OCI-LY7 (cell line): Measurements from ENCODE around the gene VIL1. TPM values are rescaled to one million over a fixed set of nuclear protein-coding genes. Genes with fewer than 3 reads are reported as not detected.

ENCODE experiments used
- BruUV-seq: library from RNA; stranded (reverse); fragments of 400-500 nt; replicated peaks from 2 replicates; lab custom pipeline; 2021; lab: Mats Ljungman, UMichigan
- CTCF ChIA-PET: fragments of 300-600 bp; sonication (Branson Sonifier 250); formaldehyde crosslinking; loops from one replicate; lab custom pipeline; 2022; ENCODE audit warnings: antibody characterized with exemption; ENCODE audit not compliant: unreplicated experiment; lab: Charles Lee
- POLR2A ChIA-PET: fragments of 300-600 bp; sonication (Branson Sonifier 250); formaldehyde crosslinking; loops from one replicate; lab custom pipeline; 2022; ENCODE audit warnings: antibody characterized with exemption; lab: Charles Lee
- DNase-seq: peaks from one replicate; pipeline ENCODE4 v3.0.0-alpha.2; 2015; ENCODE audit warnings: low spot score
- H2AFZ ChIP-seq: fragments of 200-600 bp; sonication (generic), shearing (Covaris generic); 2 replicates; pipeline ENCODE4 v1.6.1; 2014; ENCODE audit warnings: mild to moderate bottlenecking, antibody characterized with exemption, low read length, moderate library complexity
- H3K27ac ChIP-seq: fragments of 200-600 bp; sonication (generic); 2 replicates; pipeline ENCODE4 v1.5.1; 2014; ENCODE audit warnings: mixed run types, low read depth, mild to moderate bottlenecking, moderate library complexity, low read length, inconsistent platforms; ENCODE audit not compliant: poor library complexity, severe bottlenecking
- H3K36me3 ChIP-seq: fragments of 200-600 bp; sonication (generic); 2 replicates; pipeline ENCODE4 v1.6.1; 2014; ENCODE audit warnings: mild to moderate bottlenecking, antibody characterized with exemption, low read length, moderate library complexity, mixed read lengths; ENCODE audit not compliant: insufficient read depth
- H3K4me1 ChIP-seq: fragments of 200-600 bp; sonication (generic); 2 replicates; pipeline ENCODE4 v1.5.1; 2014; ENCODE audit warnings: mild to moderate bottlenecking, low read length; ENCODE audit not compliant: insufficient read depth, poor library complexity, severe bottlenecking
- H3K4me2 ChIP-seq: fragments of 200-600 bp; sonication (generic); 2 replicates; pipeline ENCODE4 v1.6.1; 2014; ENCODE audit warnings: mild to moderate bottlenecking, low read length
- H3K4me3 ChIP-seq: fragments of 200-600 bp; sonication (generic); 2 replicates; pipeline ENCODE4 v1.5.1; 2014; ENCODE audit warnings: mild to moderate bottlenecking, low read depth, low read length; ENCODE audit not compliant: poor library complexity, severe bottlenecking
- H3K79me2 ChIP-seq: fragments of 200-600 bp; sonication (generic); 2 replicates; pipeline ENCODE4 v1.6.1; 2016; ENCODE audit warnings: low read depth, mild to moderate bottlenecking, low read length, moderate library complexity, mixed read lengths; ENCODE audit not compliant: insufficient read depth
- H3K9me2 ChIP-seq: fragments of 200-600 bp; sonication (generic); 2 replicates; pipeline ENCODE4 v1.6.1; 2016; ENCODE audit warnings: mild to moderate bottlenecking, low read length, mixed read lengths; ENCODE audit not compliant: insufficient read depth
- H3K9me3 ChIP-seq: fragments of 200-600 bp; sonication (generic); 2 replicates; pipeline ENCODE4 v1.6.1; 2014; ENCODE audit warnings: mild to moderate bottlenecking, mixed run types, low read length, mixed read lengths
- H4K20me1 ChIP-seq: fragments of 200-600 bp; sonication (generic); 2 replicates; pipeline ENCODE4 v1.6.1; 2014; ENCODE audit warnings: mild to moderate bottlenecking, antibody characterized with exemption, low read length, moderate library complexity, mixed read lengths; ENCODE audit not compliant: insufficient read depth
- CTCF ChIP-seq: fragments of 200-600 bp; sonication (generic); conservative IDR thresholded peaks from 2 replicates; pipeline ENCODE4 v1.5.1; 2014; ENCODE audit warnings: mild to moderate bottlenecking, antibody characterized with exemption, low read length, moderate library complexity, mixed read lengths
- EZH2phosphoT487 ChIP-seq: fragments of 200-600 bp; sonication (generic); IDR thresholded peaks from 2 replicates; pipeline ENCODE4 v1.6.1; 2018; ENCODE audit warnings: low read depth, borderline replicate concordance, mild to moderate bottlenecking, mixed run types, antibody characterized with exemption, low read length, moderate library complexity, mixed read lengths
- intact Hi-C: fragments of 100-400 bp; cut with micrococcal nuclease; formaldehyde crosslinking; loops from one replicate; pipeline ENCODE4 v1.10.0; 2022; ENCODE audit not compliant: unreplicated experiment
- total RNA-seq, 2 experiments: library from RNA; depleted of rRNA in 1 of 2; stranded (reverse); fragments of >200 nt in 1 of 2; shearing (Covaris generic) in 1 of 2; gene quantifications; 2 replicates each; pipeline ENCODE4 v1.2.3, GENCODE V29; 2014 to 2022

VIL1 gene
- total RNA-seq, 2 experiments from 2014 or later = 0.47 TPM; not detected in 1

- Histone ChIP-seq H4K20me1 (no peaks in the 10 kb centered on the region), H3K9me3 (no peaks in the 10 kb centered on the region), H3K4me3 (no peak overlapping the region), H3K79me2 (no peaks in the 10 kb centered on the region), H3K4me1 (peaks cover 7% of the 10 kb centered on the region), H3K4me2 (no peak overlapping the region), H3K36me3 (peaks cover 78% of the 10 kb centered on the region), H3K27ac (no peak overlapping the region), H3K9me2 (no peaks in the 10 kb centered on the region), H2AFZ (no peak overlapping the region)
- intact Hi-C loops = no loop called here
- DNase-seq = no peak
- ChIA-PET CTCF (no interaction called here), POLR2A (interaction anchor here (1.0 to 1.7 kb wide), 2 partner anchors 8 to 14 kb away, joined by 5 to 6 read pairs; no protein-coding TSS in a partner anchor)
- BruUV-seq = no TSS peak
- TF ChIP-seq CTCF (no peak), EZH2phosphoT487 (no peak)
These were observed 51.5 kb downstream of the VIL1 start for GRCh38 chr2:218470448-218470847.

GRCh38 chr2:218471036-218471435 lies 52.1 kb downstream of the VIL1 start:
- BruUV-seq = no TSS peak
- Histone ChIP-seq H3K4me3 (no peak overlapping the region), H3K4me2 (no peak overlapping the region), H3K27ac (no peak overlapping the region), H3K4me1 (peaks cover 7% of the 10 kb centered on the region), H4K20me1 (no peaks in the 10 kb centered on the region), H3K79me2 (no peaks in the 10 kb centered on the region), H3K9me3 (no peaks in the 10 kb centered on the region), H2AFZ (no peak overlapping the region), H3K9me2 (no peaks in the 10 kb centered on the region), H3K36me3 (peaks cover 73% of the 10 kb centered on the region)
- TF ChIP-seq EZH2phosphoT487 (no peak), CTCF (no peak)
- intact Hi-C loops = no loop called here
- CTCF ChIA-PET = no interaction called here
- DNase-seq = no peak
- POLR2A ChIA-PET = interaction anchor here (1.0 to 1.7 kb wide), 2 partner anchors 9 to 14 kb away, joined by 5 to 6 read pairs; no protein-coding TSS in a partner anchor

- Histone ChIP-seq H3K4me3 (no peak overlapping the region), H3K9me3 (no peaks in the 10 kb centered on the region), H3K79me2 (no peaks in the 10 kb centered on the region), H3K36me3 (peaks cover 78% of the 10 kb centered on the region), H2AFZ (no peak overlapping the region), H4K20me1 (no peaks in the 10 kb centered on the region), H3K9me2 (no peaks in the 10 kb centered on the region), H3K4me2 (no peak overlapping the region), H3K4me1 (peaks cover 16% of the 10 kb centered on the region), H3K27ac (no peak overlapping the region)
- intact Hi-C loops = no loop called here
- BruUV-seq = no TSS peak
- POLR2A ChIA-PET = interaction anchor here (0.6 to 1.7 kb wide), 3 partner anchors 10 to 68 kb away, joined by 4 to 6 read pairs (median 4); no protein-coding TSS in a partner anchor
- DNase-seq = no peak
- TF ChIP-seq CTCF (no peak), EZH2phosphoT487 (no peak)
- CTCF ChIA-PET = no interaction called here
These were observed 53.1 kb downstream of the VIL1 start for GRCh38 chr2:218471982-218472381.
